ENCODE results near the gene MKNK2. TPM values are rescaled to one million over a fixed set of nuclear protein-coding genes. Genes with fewer than 3 reads are reported as not detected.

The MKNK2 gene
- total and polyA plus RNA-seq, 2 donors (not counting 3 experiments of a cell fraction or from before 2014, with no cell fraction given), result 65.1 to 86.1 TPM

DNA sequence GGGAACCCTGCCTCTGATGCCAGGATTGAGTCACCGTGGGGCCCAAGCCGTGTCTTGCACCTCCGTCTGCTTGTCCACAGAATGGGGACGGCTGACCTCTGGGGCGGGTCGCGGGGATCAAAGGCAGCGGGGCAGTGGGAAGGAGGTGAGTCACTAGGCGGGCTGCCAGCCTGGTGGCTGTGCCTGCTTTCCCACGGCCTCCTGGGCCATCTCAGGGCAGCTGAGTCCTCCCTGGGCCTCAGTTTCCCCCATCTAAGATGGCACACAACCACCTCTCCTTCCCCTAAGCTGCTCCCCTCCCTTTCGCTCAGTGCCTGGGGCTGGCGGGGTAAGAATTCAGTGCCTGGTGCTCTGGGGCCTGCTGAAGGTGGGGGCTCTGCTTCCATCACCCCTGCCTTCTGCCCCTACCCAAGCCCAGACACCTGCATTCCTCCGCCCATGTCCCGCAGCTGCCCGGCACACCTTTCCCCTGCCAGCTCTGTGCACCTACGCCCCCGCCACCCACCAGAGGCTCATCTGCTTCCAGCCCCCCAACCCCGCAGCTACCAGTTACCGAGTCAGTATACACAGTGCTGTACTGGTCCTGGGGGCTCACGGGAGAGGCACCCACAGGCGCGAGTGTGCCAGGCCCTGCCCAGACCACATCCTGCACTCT, 3.5 kb downstream of the MKNK2 start:
- DNase-seq (ENCODE audit: low read depth, low spot score) (peak; percentile 83), FAIRE-seq (peak; percentile 91)
- Histone ChIP-seq H3K4me1 (ENCODE audit: control insufficient read depth, extremely low read depth, insufficient read depth, low read length) (peaks cover 35% of the 10 kb centered on the region), H3K9me1 (replicated peaks; ENCODE audit: control insufficient read depth, extremely low read depth, insufficient read depth, low read length) (no peaks in the 10 kb centered on the region), H3K9me3 (replicated peaks; ENCODE audit: control insufficient read depth, insufficient read depth, low read length) (no peaks in the 10 kb centered on the region), H3K27ac (ENCODE audit: insufficient read depth, low read depth, low read length) (peak overlapping the region; percentile 63), H2AFZ (ENCODE audit: low read depth, low read length) (no peak overlapping the region), H3K9ac (replicated peaks; ENCODE audit: extremely low read depth, insufficient read depth, low read length) (no peak overlapping the region), H3K4me2 (ENCODE audit: insufficient read depth, low read length) (no peak overlapping the region), H3K79me2 (ENCODE audit: control insufficient read depth, insufficient read depth, low read length) (peaks cover 49% of the 10 kb centered on the region), H3K27me3 (ENCODE audit: control insufficient read depth in 2 of 2, insufficient read depth in 2 of 2, low read length in 2 of 2) (no peaks in the 10 kb centered on the region), H3K4me3 (replicated peaks in 1 of 3; ENCODE audit: insufficient read depth in 1 of 3, low read depth in 1 of 3, low read length in 3 of 3) (peak overlapping the region in 1 of 3 experiments; percentile 4), H3K36me3 (ENCODE audit: control insufficient read depth in 2 of 2, extremely low read depth in 1 of 2, insufficient read depth in 2 of 2, low read length in 2 of 2) (peaks cover 4 to 24% of the 10 kb centered on the region in 2 experiments), H4K20me1 (replicated peaks; ENCODE audit: control insufficient read depth, extremely low read depth, insufficient read depth, low read length) (no peaks in the 10 kb centered on the region)
- intact Hi-C loops (cut with micrococcal nuclease) (loop anchor here (1.0 kb wide), 1 partner anchor 15 kb away; no protein-coding TSS in a partner anchor), dilution Hi-C loops (cut with MboI; ENCODE audit: extremely low pct_ligation_motif_present, low sequenced_read_pairs) (no loop called here)
- ChIA-PET CTCF (interaction anchor here (1.1 to 2.6 kb wide), 3 partner anchors 13 to 28 kb away, joined by 3 to 11 read pairs (median 4); no protein-coding TSS in a partner anchor), POLR2A (no interaction called here)
- TF ChIP-seq, protein P1, sequence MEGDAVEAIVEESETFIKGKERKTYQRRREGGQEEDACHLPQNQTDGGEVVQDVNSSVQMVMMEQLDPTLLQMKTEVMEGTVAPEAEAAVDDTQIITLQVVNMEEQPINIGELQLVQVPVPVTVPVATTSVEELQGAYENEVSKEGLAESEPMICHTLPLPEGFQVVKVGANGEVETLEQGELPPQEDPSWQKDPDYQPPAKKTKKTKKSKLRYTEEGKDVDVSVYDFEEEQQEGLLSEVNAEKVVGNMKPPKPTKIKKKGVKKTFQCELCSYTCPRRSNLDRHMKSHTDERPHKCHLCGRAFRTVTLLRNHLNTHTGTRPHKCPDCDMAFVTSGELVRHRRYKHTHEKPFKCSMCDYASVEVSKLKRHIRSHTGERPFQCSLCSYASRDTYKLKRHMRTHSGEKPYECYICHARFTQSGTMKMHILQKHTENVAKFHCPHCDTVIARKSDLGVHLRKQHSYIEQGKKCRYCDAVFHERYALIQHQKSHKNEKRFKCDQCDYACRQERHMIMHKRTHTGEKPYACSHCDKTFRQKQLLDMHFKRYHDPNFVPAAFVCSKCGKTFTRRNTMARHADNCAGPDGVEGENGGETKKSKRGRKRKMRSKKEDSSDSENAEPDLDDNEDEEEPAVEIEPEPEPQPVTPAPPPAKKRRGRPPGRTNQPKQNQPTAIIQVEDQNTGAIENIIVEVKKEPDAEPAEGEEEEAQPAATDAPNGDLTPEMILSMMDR (IDR thresholded peaks at IDR 0.05; ENCODE audit: extremely low read depth in 1 of 2, insufficient read depth in 1 of 2, low read depth in 1 of 2, low read length in 2 of 2), result no peak
- TF ChIP-seq FOS (IDR thresholded peaks at IDR 0.05; ENCODE audit: borderline replicate concordance, insufficient read depth, low read length), result peak; percentile 67
- TF ChIP-seq EZH2 (IDR thresholded peaks at IDR 0.05; ENCODE audit: borderline replicate concordance, low read depth, low read length, severe bottlenecking), result no peak
- TF ChIP-seq POLR2AphosphoS5 (IDR thresholded peaks at IDR 0.05; ENCODE audit: insufficient read depth, low read depth, low read length), result peak; percentile 54
- TF ChIP-seq GATA2 (IDR thresholded peaks at IDR 0.05; ENCODE audit: insufficient read depth, insufficient read length, low read depth, low read length), result no peak
- peak; percentile 75 for TF ChIP-seq JUN (IDR thresholded peaks at IDR 0.05; ENCODE audit: borderline replicate concordance, insufficient read depth, insufficient read length, low read depth)
- no peak for TF ChIP-seq POLR2A (IDR thresholded peaks at IDR 0.05; ENCODE audit: low read depth, low read length)
- TF ChIP-seq MYC (IDR thresholded peaks at IDR 0.05; ENCODE audit: low read depth, low read length), result no peak
- TF ChIP-seq, protein P2, sequence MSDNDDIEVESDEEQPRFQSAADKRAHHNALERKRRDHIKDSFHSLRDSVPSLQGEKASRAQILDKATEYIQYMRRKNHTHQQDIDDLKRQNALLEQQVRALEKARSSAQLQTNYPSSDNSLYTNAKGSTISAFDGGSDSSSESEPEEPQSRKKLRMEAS (IDR thresholded peaks at IDR 0.05; ENCODE audit: insufficient read depth, insufficient read length), result no peak
- BruUV-seq (replicated peaks), result no TSS peak

Measured in endothelial cell of umbilical vein (primary cell).